HG03066 (cell line): Measurements from ENCODE around the gene MUC2.

Experiments
- ATAC-seq: cut with Tn5 transposase; IDR thresholded peaks from one replicate; pipeline ENCODE4 v1.9.1; 2021; ENCODE audit warnings: low read depth; ENCODE audit not compliant: unreplicated experiment

The MUC2 gene

GRCh38 chr11:1085440-1086170, 10.9 kb downstream of the MUC2 start:
- no peak for ATAC-seq

- no peak for ATAC-seq
These were observed 11.8 kb downstream of the MUC2 start for GRCh38 chr11:1086171-1087102.

GRCh38 chr11:1087279-1087960, 12.7 kb downstream of the MUC2 start:
- ATAC-seq = no peak

GRCh38 chr11:1087961-1088926, 13.6 kb downstream of the MUC2 start:
- no peak for ATAC-seq

GRCh38 chr11:1088927-1089737, 14.5 kb downstream of the MUC2 start:
- ATAC-seq = no peak

- ATAC-seq = no peak
These were observed 15.3 kb downstream of the MUC2 start for GRCh38 chr11:1089738-1090599.

GRCh38 chr11:1090600-1091331, 16.1 kb downstream of the MUC2 start:
- no peak for ATAC-seq

- ATAC-seq = no peak
These were observed 16.8 kb downstream of the MUC2 start for GRCh38 chr11:1091332-1092083.

- ATAC-seq = no peak
These were observed 17.5 kb downstream of the MUC2 start for GRCh38 chr11:1092145-1092670.

- ATAC-seq = no peak
These were observed 18.2 kb downstream of the MUC2 start for GRCh38 chr11:1092919-1093318.

- ATAC-seq = no peak
These were observed 25.1 kb downstream of the MUC2 start for GRCh38 chr11:1099519-1100355.

GRCh38 chr11:1100417-1101245, 26.0 kb downstream of the MUC2 start:
- ATAC-seq = no peak

GRCh38 chr11:1101318-1102089, 26.8 kb downstream of the MUC2 start:
- no peak for ATAC-seq
